Right lung (tissue), 5 donors: ENCODE data around the gene SEMA3C. TPM values are rescaled to one million over a fixed set of nuclear protein-coding genes. Genes with fewer than 3 reads are reported as not detected.

Source experiments
- DNase-seq, 2 donors: peaks; one replicate each; pipeline ENCODE4 v3.0.0-alpha.2; 2013
- polyA plus RNA-seq, 5 donors: library from polyadenylated mRNA; unstranded; fragments of 120-200 nt; gene quantifications; one replicate each; pipeline versions ENCODE4 v1.2.1 to v1.2.3, GENCODE V29; 2013; ENCODE audit warnings: inconsistent platforms in 1 of 5, low replicate concordance in 1 of 5; ENCODE audit not compliant: insufficient read length in 5 of 5, insufficient read depth in 1 of 5

SEMA3C gene
- polyA plus RNA-seq, 5 donors: 45.0 to 126 (median 106) TPM

- no peak for DNase-seq
Observed at GRCh38 chr7:80748363-80749042, 170.3 kb downstream of the SEMA3C start.

- DNase-seq: no peak
Observed at GRCh38 chr7:80740778-80741545, 177.9 kb downstream of the SEMA3C start.

GRCh38 chr7:80736371-80737125 lies 182.3 kb downstream of the SEMA3C start:
- DNase-seq: no peak

GRCh38 chr7:80735330-80735729 lies 183.5 kb downstream of the SEMA3C start:
- no peak for DNase-seq

GRCh38 chr7:80734011-80734410 lies 184.8 kb downstream of the SEMA3C start:
- DNase-seq: no peak

GRCh38 chr7:80733333-80733915 lies 185.4 kb downstream of the SEMA3C start:
- DNase-seq: no peak

GRCh38 chr7:80732630-80733029 lies 186.2 kb downstream of the SEMA3C start:
- DNase-seq: no peak

- DNase-seq: no peak
Observed at GRCh38 chr7:80731281-80731680, 187.6 kb downstream of the SEMA3C start.

GRCh38 chr7:80729591-80730320 lies 189.1 kb downstream of the SEMA3C start:
- peak; percentile 69 to 76 for DNase-seq

GRCh38 chr7:80726666-80727065 lies 192.2 kb downstream of the SEMA3C start:
- DNase-seq: no peak

GRCh38 chr7:80725181-80725611 lies 193.7 kb downstream of the SEMA3C start:
- DNase-seq: no peak

- peak; percentile 80 to 81 for DNase-seq
Observed at GRCh38 chr7:80724249-80724871, 194.5 kb downstream of the SEMA3C start.

GRCh38 chr7:80722616-80723195 lies 196.1 kb downstream of the SEMA3C start:
- DNase-seq: no peak

GRCh38 chr7:80721883-80722615 lies 196.8 kb downstream of the SEMA3C start:
- no peak for DNase-seq

- no peak for DNase-seq
Observed at GRCh38 chr7:80720146-80720545, 198.7 kb downstream of the SEMA3C start.

- DNase-seq: no peak
Observed at GRCh38 chr7:80719261-80719660, 199.6 kb downstream of the SEMA3C start.

GRCh38 chr7:80711531-80711930 lies 207.3 kb downstream of the SEMA3C start:
- no peak for DNase-seq

- no peak for DNase-seq
Observed at GRCh38 chr7:80708123-80708522, 210.7 kb downstream of the SEMA3C start.

- no peak for DNase-seq
Observed at GRCh38 chr7:80707318-80707717, 211.5 kb downstream of the SEMA3C start.
